K562 (cell line): Measurements from ENCODE around the gene HAPLN2. TPM values are rescaled to one million over a fixed set of nuclear protein-coding genes. Genes with fewer than 3 reads are reported as not detected.

Experiments used
- EGR1 ChIP-seq: fragments of 450-650 bp; conservative IDR thresholded peaks from 2 replicates; pipeline ENCODE4 v1.6.1; 2017; ENCODE audit warnings: mild to moderate bottlenecking
- IRF1 ChIP-seq: sonication (generic); formaldehyde crosslinking; IDR thresholded peaks from 2 replicates; pipeline ENCODE4 v1.8.0; 2022; ENCODE audit warnings: missing genetic modification reagents, mild to moderate bottlenecking, borderline replicate concordance
- LEF1 ChIP-seq: fragments of 450-650 bp; IDR thresholded peaks from 2 replicates; pipeline ENCODE4 v1.6.1; 2016; ENCODE audit warnings: mild to moderate bottlenecking
- MYC ChIP-seq, 2 experiments: fragments of 250-450 bp in 1 of 2; sonication (Bioruptor Pico) in 1 of 2; IDR thresholded peaks; 2 replicates each; pipeline versions ENCODE4 v1.5.1 to v1.6.1; 2012 to 2021; ENCODE audit warnings: low read depth in 2 of 2, borderline replicate concordance in 1 of 2, improper control_type of control experiment in 1 of 2, low read length in 1 of 2, mild to moderate bottlenecking in 1 of 2, moderate library complexity in 1 of 2
- SIN3A ChIP-seq, 2 experiments: fragments of 150-350 bp in 1 of 2; IDR thresholded peaks; 2 replicates each; pipeline ENCODE4 v1.6.1; 2011 to 2016; ENCODE audit warnings: borderline replicate concordance in 2 of 2, low read depth in 2 of 2, low read length in 2 of 2, mild to moderate bottlenecking in 2 of 2, moderate library complexity in 2 of 2; ENCODE audit not compliant: control insufficient read depth in 1 of 2
- SMAD1 ChIP-seq: fragments of 150-350 bp; IDR thresholded peaks from 2 replicates; pipeline ENCODE4 v1.6.1; 2014; ENCODE audit warnings: low read length, low read depth; ENCODE audit not compliant: partially characterized antibody
- TBL1XR1 ChIP-seq, 2 experiments: IDR thresholded peaks; 2 replicates each; pipeline ENCODE4 v1.6.1; 2012; ENCODE audit warnings: improper control_type of control experiment in 2 of 2, low read length in 2 of 2, mild to moderate bottlenecking in 1 of 2
- TEAD4 ChIP-seq, 2 experiments: sonication (generic) in 1 of 2; formaldehyde crosslinking in 1 of 2; IDR thresholded peaks; 2 replicates each; pipeline versions ENCODE4 v1.6.1 to v1.8.0; 2012 to 2022; ENCODE audit warnings: borderline replicate concordance in 1 of 2, inconsistent platforms in 1 of 2, low read length in 1 of 2, mild to moderate bottlenecking in 1 of 2, missing genetic modification reagents in 1 of 2
- ZNF24 ChIP-seq: fragments of 450-650 bp; IDR thresholded peaks from 2 replicates; pipeline ENCODE4 v1.6.1; 2016
- ZNF395 ChIP-seq: fragments of 200-800 bp; sonication (Bioruptor generic); IDR thresholded peaks from 2 replicates; pipeline ENCODE4 v1.6.1; 2017; ENCODE audit warnings: missing genetic modification characterization, missing compliant biosample characterization
- ZNF609 ChIP-seq: sonication (generic); formaldehyde crosslinking; IDR thresholded peaks from 2 replicates; pipeline ENCODE4 v1.8.1; 2023; ENCODE audit warnings: missing genetic modification reagents, mild to moderate bottlenecking, borderline replicate concordance
- ZNF699 ChIP-seq: fragments of 250-450 bp; sonication (Bioruptor Pico); IDR thresholded peaks from 2 replicates; pipeline ENCODE4 v1.8.0; 2021; ENCODE audit warnings: mild to moderate bottlenecking, moderate library complexity; ENCODE audit not compliant: insufficient replicate concordance
- polyA plus RNA-seq, 8 experiments: library from polyadenylated mRNA; depleted of rRNA in 4 of 8; stranded (reverse) in 5 of 8; unstranded in 3 of 8; fragments of >200 nt; fragmentation: Nextera tagmentation in 2 of 8; fragmentation: Illumina TruSeq in 1 of 8; extraction: Ambion mirVana in 2 of 8; extraction: Trizol in 1 of 8; gene quantifications; 2 replicates each; pipeline versions ENCODE4 v1.2.1 to v1.2.3, GENCODE V29; 2011 to 2014; ENCODE audit warnings: inconsistent platforms in 1 of 8, missing spikeins in 1 of 8
- total RNA-seq, 7 experiments: library from RNA; depleted of rRNA in 6 of 7; stranded (reverse); fragments of >200 nt in 6 of 7; fragmentation: Illumina TruSeq in 2 of 7; extraction: Trizol in 2 of 7; gene quantifications; 2 replicates each; pipeline versions ENCODE4 v1.2.1 to v1.2.3, GENCODE V29; 2011 to 2021; ENCODE audit warnings: low replicate concordance in 1 of 7

Gene HAPLN2
- total and polyA plus RNA-seq, 9 of the 15 experiments (the other 6 are each of a cell fraction or from before 2014, with no cell fraction given): 0.14 to 5.2 (median 3.8) TPM; not detected in 4

- TF ChIP-seq ZNF699 (CRISPR knock-in tag) (no peak), ZNF395 (CRISPR knock-in tag) (no peak), SMAD1 (peak; percentile 1), TEAD4 (IDR thresholded peaks at IDR 0.05; ENCODE audit: low read length) (peak; percentile 15; the same call in 1 of the 2 replicates), TEAD4 (CRISPR knock-in tag; IDR thresholded peaks at IDR 0.05; ENCODE audit: borderline replicate concordance) (0 out of 2 replicates have a peak, but pooled peaks have one; percentile 30), LEF1 (no peak), ZNF24 (no peak), TBL1XR1 (IDR thresholded peaks at IDR 0.05; ENCODE audit: low read length in 2 of 2) (peak in 1 of 2 experiments; percentile 13; a peak in 1 of 4 replicates), MYC (IDR thresholded peaks at IDR 0.05; ENCODE audit: low read depth, low read length) (no peak), MYC (CRISPR knock-in tag; IDR thresholded peaks at IDR 0.05; ENCODE audit: borderline replicate concordance, low read depth) (0 out of 2 replicates have a peak, but pooled peaks have one; percentile 14), ZNF609 (CRISPR knock-in tag) (no peak), SIN3A (IDR thresholded peaks at IDR 0.05; ENCODE audit: borderline replicate concordance in 2 of 2, control insufficient read depth in 1 of 2, low read depth in 2 of 2, low read length in 2 of 2) (peak in 1 of 2 experiments; percentile 17; a peak in 1 of 4 replicates), EGR1 (peak; percentile 38; the same call in 1 of the 2 replicates), IRF1 (CRISPR knock-in tag) (no peak; the same call in 1 of the 2 replicates)
These were observed 41.5 kb downstream of the HAPLN2 start (continued) for GRCh38 chr1:156660752-156661112.
